ENCODE measurements around the gene C21orf58.

- TF ChIP-seq EZH2 (IDR thresholded peaks at IDR 0.05; ENCODE audit: insufficient read depth, poor library complexity, severe bottlenecking) (no peak), EZH2phosphoT487 (IDR thresholded peaks at IDR 0.05; ENCODE audit: insufficient read depth, low read depth) (no peak)
These were observed 23.5 kb upstream of the C21orf58 start for GRCh38 chr21:46347203-46347550.

Measured in GM23248 (cell line).